Measurements from ENCODE around the gene SLC28A2.
A peak's percentile ranks its signal among the peaks of the same experiment; 100 is the strongest.
"Not testable (repeated sequence)": the region's sequence is repeated elsewhere in the genome, so short reads cannot be mapped to it uniquely, and the experiment has no call there.

SLC28A2 gene

DNA sequence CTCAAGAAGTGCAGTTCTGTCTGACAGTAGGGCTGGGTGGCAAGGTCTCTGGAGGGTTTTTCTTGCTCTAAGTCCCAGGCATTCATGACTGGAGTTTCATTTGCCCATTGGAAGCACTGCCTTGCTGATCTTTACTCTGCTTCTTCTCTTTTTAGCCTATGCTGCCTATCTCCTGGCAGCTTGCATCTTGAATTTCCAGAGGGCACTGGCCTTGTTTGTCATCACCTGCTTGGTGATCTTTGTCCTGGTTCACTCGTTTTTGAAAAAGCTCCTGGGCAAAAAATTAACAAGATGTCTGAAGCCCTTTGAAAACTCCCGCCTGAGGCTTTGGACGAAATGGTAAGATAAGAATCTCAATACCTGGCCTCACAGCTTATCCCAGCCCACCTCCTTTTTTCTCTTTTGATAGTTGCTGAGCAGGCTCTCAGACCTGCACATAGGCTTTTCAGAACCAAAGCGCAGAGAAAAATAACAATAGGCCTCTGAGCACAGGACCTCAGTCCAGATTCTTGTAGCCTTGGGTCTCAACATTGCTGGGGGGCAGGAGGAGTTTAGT lies 10.9 kb downstream of the SLC28A2 start:
- DNase-seq = no peak

DNA sequence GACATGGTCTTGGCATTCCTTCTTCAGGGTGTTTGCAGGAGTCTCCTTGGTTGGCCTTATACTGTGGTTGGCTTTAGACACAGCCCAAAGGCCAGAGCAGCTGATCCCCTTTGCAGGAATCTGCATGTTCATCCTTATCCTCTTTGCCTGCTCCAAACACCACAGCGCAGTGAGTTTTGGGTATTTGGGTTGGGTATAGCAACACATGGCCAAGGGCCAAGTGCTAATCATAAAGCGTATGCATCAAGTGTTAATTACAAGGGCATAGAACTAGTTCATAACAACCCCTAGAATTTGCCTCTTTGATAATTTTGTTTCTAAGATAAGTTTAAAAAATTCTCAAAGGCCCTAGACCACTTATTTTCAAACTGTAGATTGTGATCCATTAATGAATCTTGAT lies 11.8 kb downstream of the SLC28A2 start:
- no peak for DNase-seq

DNA sequence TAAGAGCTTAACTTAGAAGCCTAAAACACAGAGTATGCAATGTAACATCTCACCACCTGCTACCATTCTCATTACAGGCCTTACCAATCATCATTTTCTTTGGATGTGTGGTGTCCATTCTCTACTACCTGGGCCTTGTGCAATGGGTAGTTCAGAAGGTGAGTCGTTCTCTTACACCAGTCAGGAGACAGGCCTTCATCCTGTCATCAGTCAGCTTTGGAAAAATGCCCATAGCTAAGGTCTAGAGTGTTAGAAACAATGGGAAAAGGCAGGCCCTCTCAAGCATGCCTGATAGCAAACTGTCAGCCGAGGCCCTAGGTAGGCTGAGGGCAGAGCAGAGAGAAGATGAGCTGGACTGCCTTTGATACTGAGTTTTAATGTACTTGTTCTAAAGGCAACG lies 13.5 kb downstream of the SLC28A2 start:
- no peak for DNase-seq

DNA sequence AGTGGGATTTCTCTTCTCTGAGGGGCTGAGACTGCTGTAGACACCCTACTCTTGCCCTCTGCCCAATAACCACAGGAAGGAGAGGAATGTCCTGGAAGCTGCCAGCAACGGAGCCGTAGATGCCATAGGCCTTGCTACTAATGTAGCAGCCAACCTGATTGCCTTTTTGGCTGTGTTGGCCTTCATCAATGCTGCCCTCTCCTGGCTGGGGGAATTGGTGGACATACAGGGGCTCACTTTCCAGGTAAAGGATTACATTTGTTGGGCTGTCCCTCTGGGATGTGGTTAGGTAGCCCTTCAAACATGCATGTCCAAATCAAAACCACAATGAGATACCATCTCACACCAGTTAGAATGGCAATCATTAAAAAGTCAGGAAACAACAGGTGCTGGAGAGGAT lies 16.1 kb downstream of the SLC28A2 start:
- DNase-seq = no peak

DNA sequence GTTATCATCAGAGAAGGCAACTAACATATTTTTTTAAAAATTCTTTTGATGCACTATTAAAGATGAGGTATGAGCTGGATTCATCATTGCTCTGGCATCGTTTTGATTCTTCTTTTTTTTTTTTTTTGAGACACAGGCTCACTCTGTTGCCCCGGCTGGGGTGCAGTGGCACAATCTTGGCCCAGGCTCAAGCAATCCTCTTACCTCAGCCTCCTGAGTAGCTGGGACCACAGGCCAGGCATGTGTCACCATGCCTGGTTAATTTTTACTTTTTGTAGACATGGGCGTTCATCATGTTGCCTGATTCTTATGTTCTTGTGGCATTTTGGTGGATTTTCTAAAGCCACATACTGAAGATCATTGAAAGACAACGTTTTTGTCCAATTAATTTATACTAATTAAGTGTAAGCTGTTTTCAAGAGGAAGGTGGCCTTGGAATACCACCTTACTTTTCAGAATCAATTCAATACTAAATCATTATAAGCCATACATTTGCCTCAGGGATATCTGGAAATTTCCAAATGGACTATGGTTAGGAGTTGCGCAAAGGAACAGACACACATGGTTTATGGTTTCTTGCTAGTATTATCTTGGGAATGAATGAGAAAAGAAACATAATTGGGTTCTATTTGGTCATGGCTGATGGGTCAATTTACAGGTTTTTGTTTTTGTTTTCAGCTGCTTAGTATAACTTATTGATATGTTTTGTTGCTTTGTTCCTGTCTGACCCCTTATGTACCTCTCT lies 22.8 kb downstream of the SLC28A2 start:
- no peak for DNase-seq

GRCh38 chr15:45276831-45277230 lies 24.8 kb downstream of the SLC28A2 start:
- DNase-seq = peak; percentile 25

DNA sequence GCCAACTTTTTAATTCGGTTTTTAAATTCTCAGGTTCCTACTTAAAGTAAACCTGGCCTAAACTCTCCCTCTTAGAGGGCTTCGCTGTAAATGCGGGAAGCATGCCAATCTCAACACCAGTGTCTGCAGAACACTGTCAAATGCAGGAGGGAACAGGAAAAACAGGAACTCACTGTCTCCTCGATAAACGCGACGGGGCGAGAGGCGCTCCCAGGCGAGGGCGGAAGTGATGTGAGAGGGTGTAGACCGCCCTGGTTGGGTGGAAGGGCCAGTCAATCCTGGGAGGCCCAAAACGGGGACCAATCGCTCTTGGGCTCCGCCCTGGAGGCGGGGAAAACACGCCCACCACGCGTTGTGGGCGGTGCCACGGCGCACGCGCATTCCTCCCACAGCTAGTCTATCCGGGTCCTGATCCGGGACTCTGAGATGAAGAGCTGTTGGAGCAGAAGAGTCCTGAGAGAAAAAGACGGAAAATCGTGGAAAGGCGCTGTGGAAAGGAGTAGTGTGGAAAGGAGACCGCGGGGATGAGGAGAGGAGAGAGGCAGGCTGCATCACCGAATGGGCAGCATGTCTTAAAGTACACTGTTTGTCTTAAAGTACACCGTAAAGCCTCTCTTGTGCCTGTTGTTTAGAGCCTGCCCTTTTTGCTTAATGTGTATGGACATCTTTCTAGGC lies 27.1 kb downstream of the SLC28A2 start:
- peak; percentile 88 for DNase-seq

- DNase-seq = no peak
These were observed 33.4 kb downstream of the SLC28A2 start for GRCh38 chr15:45285413-45285812.

DNA sequence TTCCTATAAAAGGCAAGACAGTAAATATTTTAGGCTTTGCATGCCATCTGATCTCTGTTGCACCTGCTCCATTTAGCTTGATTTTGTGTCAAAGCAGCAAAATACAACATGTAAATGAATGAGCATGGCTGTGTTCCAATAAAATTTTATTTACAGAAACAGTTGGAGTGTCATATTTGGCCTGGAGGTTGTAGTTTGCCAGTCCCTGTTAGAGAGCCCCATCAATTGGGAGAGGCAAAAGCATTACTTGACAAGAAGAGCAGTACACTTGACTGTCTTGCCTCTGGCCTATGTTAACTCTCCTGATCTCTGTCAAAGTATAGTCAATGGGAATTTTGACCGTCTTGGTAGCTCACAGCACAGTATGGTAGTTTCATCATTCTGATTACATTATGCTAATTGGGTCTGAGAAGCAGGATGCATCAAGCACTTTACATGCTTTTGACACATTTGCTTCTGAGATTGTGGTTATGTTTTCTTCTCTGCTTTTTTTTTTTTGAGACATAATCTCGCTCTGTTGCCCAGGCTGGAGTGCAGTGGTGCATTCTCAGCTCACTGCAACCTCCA lies 35.4 kb downstream of the SLC28A2 start:
- no peak for DNase-seq

GRCh38 chr15:45288947-45289346 lies 36.9 kb downstream of the SLC28A2 start:
- DNase-seq = no peak

DNA sequence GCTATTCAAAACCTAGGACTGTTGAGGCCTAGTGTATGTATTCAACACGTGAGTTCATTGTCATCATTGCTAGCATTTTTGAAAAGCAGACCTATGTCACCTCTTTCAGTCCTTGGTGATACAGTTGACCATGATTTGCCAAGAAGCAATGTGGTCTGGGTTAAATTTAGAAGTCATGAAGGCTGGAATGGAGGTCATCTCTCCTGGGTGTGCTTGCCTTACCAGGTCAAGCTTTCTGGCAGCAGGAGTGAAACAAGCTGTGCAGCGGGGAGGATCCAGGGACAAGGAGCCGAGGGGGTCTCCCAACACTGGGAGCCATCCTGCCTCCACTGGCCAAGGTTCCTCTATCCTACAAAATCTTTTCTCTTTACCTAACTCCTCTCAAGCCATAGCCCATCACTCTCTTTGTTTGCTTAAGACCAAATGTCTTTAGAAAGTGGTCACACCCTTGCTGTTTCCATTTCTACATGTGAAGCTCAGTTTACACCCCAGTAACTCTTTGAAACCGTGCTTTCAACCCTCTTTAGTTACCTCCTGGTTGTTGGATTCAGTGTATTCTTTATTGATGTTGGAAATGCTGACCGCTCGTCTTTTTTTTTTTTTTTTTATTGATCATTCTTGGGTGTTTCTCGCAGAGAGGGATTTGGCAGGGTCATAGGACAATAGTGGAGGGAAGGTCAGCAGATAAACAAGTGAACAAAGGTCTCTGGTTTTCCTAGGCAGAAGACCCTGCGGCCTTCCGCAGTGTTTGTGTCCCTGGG lies 40.0 kb downstream of the SLC28A2 start:
- DNase-seq = no peak

DNA sequence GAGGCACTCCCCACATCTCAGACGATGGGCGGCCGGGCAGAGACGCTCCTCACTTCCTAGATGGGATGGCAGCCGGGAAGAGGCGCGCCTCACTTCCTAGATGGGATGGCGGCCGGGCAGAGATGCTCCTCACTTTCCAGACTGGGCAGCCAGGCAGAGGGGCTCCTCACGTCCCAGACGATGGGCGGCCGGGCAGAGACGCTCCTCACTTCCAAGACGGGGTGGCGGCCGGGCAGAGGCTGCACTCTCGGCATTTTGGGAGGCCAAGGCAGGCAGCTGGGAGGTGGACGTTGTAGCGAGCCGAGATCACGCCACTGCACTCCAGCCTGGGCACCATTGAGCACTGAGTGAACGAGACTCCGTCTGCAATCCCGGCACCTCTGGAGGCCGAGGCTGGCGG lies 41.3 kb downstream of the SLC28A2 start:
- DNase-seq = not testable (repeated sequence)

- not testable (repeated sequence) for DNase-seq
These were observed 46.9 kb downstream of the SLC28A2 start for GRCh38 chr15:45298964-45299378.

GRCh38 chr15:45304711-45305110 lies 52.7 kb downstream of the SLC28A2 start:
- DNase-seq = no peak

- DNase-seq = no peak
These were observed 54.1 kb downstream of the SLC28A2 start for GRCh38 chr15:45306105-45306504.

GRCh38 chr15:45307230-45307924 lies 55.3 kb downstream of the SLC28A2 start:
- peak; percentile 39 for DNase-seq

GRCh38 chr15:45314117-45314516 lies 62.1 kb downstream of the SLC28A2 start:
- DNase-seq = not testable (repeated sequence)

GRCh38 chr15:45314960-45315359 lies 62.9 kb downstream of the SLC28A2 start:
- DNase-seq = no peak

- no peak for DNase-seq
These were observed 67.6 kb downstream of the SLC28A2 start for GRCh38 chr15:45319472-45320214.

- DNase-seq = no peak
These were observed 68.7 kb downstream of the SLC28A2 start for GRCh38 chr15:45320581-45321205.

DNA sequence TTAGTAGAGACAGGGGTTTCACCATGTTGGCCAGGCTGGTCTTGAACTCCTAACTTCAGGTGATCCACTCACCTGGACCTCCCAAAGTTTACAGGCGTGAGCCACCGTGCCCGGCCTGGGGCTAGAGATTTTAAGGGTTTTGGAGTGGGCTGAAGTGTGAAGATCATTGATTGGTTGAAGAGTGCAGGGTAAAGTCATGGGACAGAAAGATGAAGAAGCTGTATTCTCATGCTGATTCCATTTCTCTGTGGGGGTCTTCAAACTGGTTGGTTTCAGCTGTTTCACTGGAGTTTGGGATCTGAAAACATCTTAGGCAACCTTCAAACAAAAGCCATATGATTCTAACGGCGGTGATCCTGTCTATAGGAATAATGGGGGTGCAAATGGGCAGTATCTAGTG lies 74.2 kb downstream of the SLC28A2 start:
- no peak for DNase-seq

Measured in HCEC 1CT (cell line).